ENCODE measurements around the gene FSTL4.

The FSTL4 gene

DNA sequence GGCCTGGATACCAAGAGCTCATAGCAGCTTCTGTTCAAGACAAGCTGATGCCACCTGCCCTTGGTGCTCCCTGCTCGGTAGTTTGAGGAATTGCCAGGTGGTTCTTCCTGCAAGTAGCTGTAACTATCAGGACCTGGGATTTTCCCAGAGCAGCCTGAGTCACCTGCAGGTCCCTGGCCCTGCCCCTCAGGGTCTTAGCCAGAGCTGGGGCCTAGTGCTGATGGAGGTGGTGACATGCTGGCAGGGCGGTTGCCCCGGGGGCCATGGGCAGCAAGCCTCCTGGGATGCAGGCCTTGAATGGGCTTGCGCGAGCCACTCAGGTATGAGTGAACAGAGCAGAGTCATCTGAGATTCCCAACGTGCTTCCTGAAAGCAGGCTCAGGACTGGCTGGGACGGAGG is 298.3 kb downstream of the FSTL4 start:
- DNase-seq: no peak

GRCh38 chr5:133311176-133311575 is 301.2 kb downstream of the FSTL4 start:
- no peak for DNase-seq

GRCh38 chr5:133309984-133310621 is 302.2 kb downstream of the FSTL4 start:
- no peak for DNase-seq

DNA sequence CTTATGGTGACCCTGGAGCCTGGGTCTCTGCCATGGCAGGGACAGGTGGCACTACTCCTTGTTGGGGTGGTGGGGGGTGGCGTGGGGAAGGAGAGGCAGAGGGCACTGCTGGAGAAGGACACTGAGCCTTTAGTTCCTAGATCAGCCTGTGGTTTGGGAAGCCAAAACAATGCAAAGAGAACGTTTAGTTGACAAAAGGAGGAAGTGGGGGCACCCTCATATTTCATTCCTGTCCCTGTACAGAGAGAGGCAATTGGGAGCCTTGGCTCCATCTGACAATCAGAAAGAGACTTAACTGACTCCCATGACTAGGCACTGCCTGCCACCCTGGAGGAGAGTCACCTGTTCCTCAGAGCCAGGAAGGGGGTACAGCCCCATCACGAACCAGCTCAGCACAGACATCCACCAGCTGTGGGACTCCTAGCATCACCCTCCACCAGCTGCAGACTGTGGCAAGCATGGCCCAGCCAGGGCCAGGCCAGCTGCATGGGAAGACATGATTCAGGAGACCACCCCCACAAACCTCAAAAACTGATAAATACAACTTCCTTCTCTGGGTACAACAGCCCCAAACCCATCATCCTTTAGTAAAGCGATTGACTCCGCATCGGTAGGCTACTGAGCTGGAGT is 303.1 kb downstream of the FSTL4 start:
- no peak for DNase-seq

- DNase-seq: no peak
Observed at GRCh38 chr5:133307275-133307674, 305.1 kb downstream of the FSTL4 start.

- DNase-seq: no peak
Observed at GRCh38 chr5:133304707-133305216, 307.6 kb downstream of the FSTL4 start.

DNA sequence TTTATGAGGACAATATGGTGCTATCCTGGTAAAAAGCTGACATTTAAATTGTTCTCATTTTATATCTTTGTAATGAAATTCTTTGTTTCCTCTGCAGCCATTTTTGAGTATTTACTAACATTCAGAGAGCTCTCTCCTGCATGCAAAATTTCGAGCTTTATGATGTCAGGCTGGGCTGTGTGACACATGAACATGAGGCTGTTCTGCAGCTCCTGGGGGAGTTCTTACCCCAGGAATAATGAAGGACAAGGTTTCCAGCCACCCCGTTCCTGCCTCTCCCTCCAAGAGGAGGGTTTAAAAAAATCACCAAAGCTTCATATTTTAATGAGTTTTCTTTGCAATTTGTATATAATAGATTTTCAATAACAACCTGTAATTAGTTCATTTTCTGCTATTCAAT is 308.2 kb downstream of the FSTL4 start:
- no peak for DNase-seq

GRCh38 chr5:133303298-133303697 is 309.0 kb downstream of the FSTL4 start:
- no peak for DNase-seq

DNA sequence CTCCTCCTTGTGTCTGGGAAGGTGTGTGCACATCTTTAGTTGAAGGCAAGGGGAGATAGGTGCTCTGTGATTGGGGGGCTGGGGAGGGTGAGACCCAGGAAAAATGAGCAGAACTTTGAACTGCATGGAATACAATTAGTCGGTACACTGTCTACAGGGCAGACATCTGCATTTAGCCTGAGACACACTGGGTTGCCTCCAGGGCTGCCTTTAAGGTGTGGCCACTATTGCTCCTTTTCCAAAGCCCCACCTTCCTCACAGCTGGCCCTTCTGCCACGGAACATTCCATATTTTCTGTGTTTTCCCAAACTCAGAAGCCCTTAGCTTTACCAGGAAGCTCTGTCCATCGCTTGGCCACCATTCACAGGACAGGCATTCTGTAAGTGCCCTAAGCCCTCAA is 312.6 kb downstream of the FSTL4 start:
- DNase-seq: no peak

- no peak for DNase-seq
Observed at GRCh38 chr5:133299021-133299420, 313.3 kb downstream of the FSTL4 start.

GRCh38 chr5:133298447-133298846 is 313.9 kb downstream of the FSTL4 start:
- no peak for DNase-seq

- DNase-seq: no peak
Observed at GRCh38 chr5:133297293-133297692, 315.0 kb downstream of the FSTL4 start.

DNA sequence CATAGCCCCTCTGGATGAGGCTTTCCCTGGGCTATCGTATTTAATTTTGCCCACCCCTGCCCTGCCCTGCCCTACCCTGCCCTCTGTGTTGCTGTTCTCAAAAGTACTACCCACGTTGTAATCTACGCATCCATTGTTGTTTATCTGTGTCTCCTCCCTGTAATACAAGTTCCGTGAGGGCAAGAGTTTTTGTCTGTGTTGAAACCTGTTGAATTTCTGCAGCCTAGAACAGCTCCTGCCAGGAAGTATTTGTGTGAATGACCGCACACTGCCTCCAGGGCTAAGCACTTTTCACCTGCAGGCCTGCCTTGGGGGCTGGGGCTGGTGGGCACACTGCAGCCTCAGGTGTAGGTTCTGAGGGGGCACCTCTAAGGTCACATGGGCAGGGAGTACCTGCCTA is 315.7 kb downstream of the FSTL4 start:
- no peak for DNase-seq

DNA sequence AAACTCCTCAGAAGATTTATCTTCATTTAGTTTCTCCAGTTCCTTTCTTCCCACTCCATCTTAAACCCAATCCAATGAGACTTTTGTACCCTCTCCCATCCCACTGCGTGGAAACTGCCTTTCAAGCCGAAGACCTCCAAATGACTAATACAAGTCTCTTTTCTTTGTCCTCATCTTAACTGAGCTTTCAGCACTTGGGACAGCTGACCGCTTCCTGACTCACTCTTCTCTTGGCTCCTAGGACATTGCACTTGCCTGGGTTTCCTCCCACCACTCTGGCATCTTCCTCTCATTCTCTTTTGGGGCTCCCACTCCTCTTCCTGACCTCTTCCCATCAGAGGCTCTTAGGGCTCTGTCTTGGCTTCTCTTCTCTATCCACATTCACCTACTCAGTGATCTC is 316.8 kb downstream of the FSTL4 start:
- DNase-seq: no peak

GRCh38 chr5:133294380-133294779 is 318.0 kb downstream of the FSTL4 start:
- DNase-seq: no peak

GRCh38 chr5:133293960-133294359 is 318.4 kb downstream of the FSTL4 start:
- no peak for DNase-seq

GRCh38 chr5:133292300-133292699 is 320.0 kb downstream of the FSTL4 start:
- no peak for DNase-seq

GRCh38 chr5:133291524-133291923 is 320.8 kb downstream of the FSTL4 start:
- DNase-seq: no peak

GRCh38 chr5:133290669-133291240 is 321.6 kb downstream of the FSTL4 start:
- DNase-seq: no peak

DNA sequence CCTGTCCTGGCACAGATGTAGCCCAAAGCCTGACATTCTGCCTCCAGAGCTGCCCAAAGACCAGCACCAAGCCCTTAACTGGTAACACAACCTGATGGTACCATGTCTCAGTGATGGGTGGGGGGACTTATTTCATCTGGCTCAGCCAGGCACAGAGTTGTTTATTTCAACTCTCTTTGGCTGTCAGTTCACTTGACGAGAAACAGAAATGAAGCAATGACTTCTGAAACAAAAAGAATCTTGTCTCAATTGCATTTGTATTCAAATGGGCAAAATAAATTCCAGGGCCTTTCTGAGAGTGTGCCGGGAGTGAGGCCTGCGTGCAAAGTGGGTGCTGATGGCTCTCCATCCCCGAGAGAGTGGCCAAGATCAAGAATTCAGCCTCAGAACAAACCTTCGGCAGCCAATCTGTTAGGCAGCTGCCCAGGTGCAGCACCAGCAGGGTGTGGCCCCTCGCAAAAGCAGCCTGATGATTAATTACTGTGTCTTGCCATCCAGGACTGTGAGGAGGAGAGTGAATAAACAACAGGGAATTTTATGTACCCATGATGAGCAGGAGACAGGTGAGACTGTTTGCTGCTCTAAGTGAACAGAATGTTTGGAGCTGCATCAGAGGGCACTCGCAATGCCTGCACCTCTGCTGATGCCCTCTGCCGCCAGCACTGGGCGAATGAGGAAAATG is 322.5 kb downstream of the FSTL4 start:
- no peak for DNase-seq

DNA sequence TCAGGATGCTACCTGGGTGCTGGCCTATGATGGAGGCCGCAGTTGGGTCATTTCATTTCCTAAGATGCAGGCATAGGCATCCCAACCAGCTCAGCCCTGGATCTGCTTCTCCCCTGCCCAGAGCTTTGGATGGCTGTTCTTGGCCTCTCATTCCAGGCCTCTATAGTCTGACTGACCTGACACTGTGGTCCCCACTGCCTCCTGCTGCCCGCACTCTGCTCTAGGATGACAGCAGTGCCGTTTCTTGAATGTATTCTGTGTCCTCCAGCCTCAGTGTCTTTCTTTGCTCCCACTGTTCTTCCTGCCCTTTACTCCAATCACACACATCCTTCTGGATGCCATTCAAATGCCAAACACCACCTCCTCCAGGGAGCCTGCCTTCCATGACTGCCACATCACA is 324.8 kb downstream of the FSTL4 start:
- peak; percentile 43 for DNase-seq

DNA sequence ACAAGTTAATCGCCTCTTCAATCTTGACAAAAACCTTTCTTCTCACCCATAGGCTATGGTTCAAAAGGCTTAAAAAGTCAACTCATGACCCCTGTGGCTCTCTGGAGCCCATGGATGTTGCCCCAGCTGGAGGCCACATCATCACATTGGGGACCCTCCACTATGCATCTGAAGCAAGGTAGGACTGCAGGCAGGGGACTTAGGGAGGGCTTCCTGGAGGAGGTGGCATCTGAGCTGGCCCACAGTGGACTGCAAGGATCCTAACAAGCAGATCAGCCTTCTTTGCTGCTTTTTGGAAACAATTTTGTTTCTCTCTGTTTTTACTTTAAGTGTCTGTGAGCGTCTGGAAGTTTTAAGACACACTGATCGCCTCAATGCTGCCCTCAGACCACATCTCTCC is 325.9 kb downstream of the FSTL4 start:
- DNase-seq: no peak

DNA sequence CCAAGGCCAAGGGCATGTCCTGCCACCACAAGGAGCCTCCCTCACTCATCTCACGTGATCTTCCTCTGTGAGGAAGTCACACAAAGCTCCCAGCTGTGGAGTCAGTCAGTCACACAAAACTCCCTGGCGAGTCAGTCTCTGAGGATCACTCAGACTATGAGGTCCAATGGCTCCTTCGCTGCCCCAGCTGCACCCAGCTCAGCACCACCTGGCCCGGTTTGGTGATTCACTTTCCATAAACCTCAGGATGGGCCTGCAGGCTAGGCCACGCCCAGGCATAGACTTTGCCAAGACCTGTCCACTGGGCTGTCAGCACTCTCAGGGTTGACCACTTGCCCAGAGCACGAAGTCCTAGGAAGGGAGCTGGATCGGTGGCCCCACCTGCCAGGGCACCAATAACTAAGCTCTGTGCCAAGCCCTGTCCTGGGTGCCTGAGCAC is 326.7 kb downstream of the FSTL4 start:
- no peak for DNase-seq

GRCh38 chr5:133284306-133284705 is 328.0 kb downstream of the FSTL4 start:
- no peak for DNase-seq

All from activated gamma-delta T cell treated with Interleukin-2 at 50 U/mL for 16 hours (primary cell).